ENCODE results near the gene PIAS4.

Gene PIAS4

GRCh38 chr19:4083677-4084546 is 76.4 kb downstream of the PIAS4 start:
- Histone ChIP-seq H3K9me3 (no peaks in the 10 kb centered on the region; the same call in 1 of the 2 replicates), H3K36me3 (no peaks in the 10 kb centered on the region), H3K27me3 (no peaks in the 10 kb centered on the region), H3K4me1 (no peaks in the 10 kb centered on the region), H3K4me3 (ENCODE audit: low read depth, low read length) (no peak overlapping the region)
- no peak for TF ChIP-seq CTCF (IDR thresholded peaks at IDR 0.05; ENCODE audit: low read depth, low read length)
- DNase-seq = no peak

- Histone ChIP-seq H3K27me3 (no peaks in the 10 kb centered on the region), H3K4me1 (peaks cover 4% of the 10 kb centered on the region; the same call in 1 of the 2 replicates), H3K4me3 (ENCODE audit: low read depth, low read length) (no peak overlapping the region), H3K36me3 (peaks cover 4% of the 10 kb centered on the region; the same call in 1 of the 2 replicates), H3K9me3 (no peaks in the 10 kb centered on the region)
- TF ChIP-seq CTCF (IDR thresholded peaks at IDR 0.05; ENCODE audit: low read depth, low read length) = no peak
- no peak for DNase-seq
These were observed 77.0 kb downstream of the PIAS4 start for GRCh38 chr19:4084547-4084877.

GRCh38 chr19:4086411-4086867 is 78.9 kb downstream of the PIAS4 start:
- Histone ChIP-seq H3K4me1 (peaks cover 4% of the 10 kb centered on the region; the same call in 1 of the 2 replicates), H3K9me3 (no peaks in the 10 kb centered on the region), H3K27me3 (no peaks in the 10 kb centered on the region), H3K36me3 (peaks cover 12% of the 10 kb centered on the region; the same call in 1 of the 2 replicates), H3K4me3 (ENCODE audit: low read depth, low read length) (no peak overlapping the region)
- DNase-seq = no peak
- TF ChIP-seq CTCF (IDR thresholded peaks at IDR 0.05; ENCODE audit: low read depth, low read length) = no peak

- peaks cover 4% of the 10 kb centered on the region; the same call in 1 of the 2 replicates for H3K4me1 ChIP-seq
- H3K9me3 ChIP-seq = no peaks in the 10 kb centered on the region
- no peak for DNase-seq
- peaks cover 12% of the 10 kb centered on the region for H3K36me3 ChIP-seq
- no peak for TF ChIP-seq CTCF (IDR thresholded peaks at IDR 0.05; ENCODE audit: low read depth, low read length)
- H3K27me3 ChIP-seq = no peaks in the 10 kb centered on the region
- H3K4me3 ChIP-seq (ENCODE audit: low read depth, low read length) = no peak overlapping the region
These were observed 80.5 kb downstream of the PIAS4 start for GRCh38 chr19:4087787-4088679.

GRCh38 chr19:4088975-4089374 is 81.4 kb downstream of the PIAS4 start:
- Histone ChIP-seq H3K4me3 (ENCODE audit: low read depth, low read length) (no peak overlapping the region), H3K27me3 (no peaks in the 10 kb centered on the region), H3K4me1 (peaks cover 4% of the 10 kb centered on the region; the same call in 1 of the 2 replicates)

More at GRCh38 chr19:4088975-4089374, 81.4 kb downstream of the PIAS4 start:
- no peak for DNase-seq
- H3K9me3 ChIP-seq = no peaks in the 10 kb centered on the region
- no peak for TF ChIP-seq CTCF (IDR thresholded peaks at IDR 0.05; ENCODE audit: low read depth, low read length)
- peaks cover 17% of the 10 kb centered on the region for H3K36me3 ChIP-seq

Measured in BE2C (cell line).